HG03460 (cell line): ENCODE results near the gene SECISBP2L.

Source experiments
- ATAC-seq: cut with Tn5 transposase; IDR thresholded peaks from one replicate; pipeline ENCODE4 v1.9.1; 2021; ENCODE audit not compliant: unreplicated experiment

Gene SECISBP2L

DNA sequence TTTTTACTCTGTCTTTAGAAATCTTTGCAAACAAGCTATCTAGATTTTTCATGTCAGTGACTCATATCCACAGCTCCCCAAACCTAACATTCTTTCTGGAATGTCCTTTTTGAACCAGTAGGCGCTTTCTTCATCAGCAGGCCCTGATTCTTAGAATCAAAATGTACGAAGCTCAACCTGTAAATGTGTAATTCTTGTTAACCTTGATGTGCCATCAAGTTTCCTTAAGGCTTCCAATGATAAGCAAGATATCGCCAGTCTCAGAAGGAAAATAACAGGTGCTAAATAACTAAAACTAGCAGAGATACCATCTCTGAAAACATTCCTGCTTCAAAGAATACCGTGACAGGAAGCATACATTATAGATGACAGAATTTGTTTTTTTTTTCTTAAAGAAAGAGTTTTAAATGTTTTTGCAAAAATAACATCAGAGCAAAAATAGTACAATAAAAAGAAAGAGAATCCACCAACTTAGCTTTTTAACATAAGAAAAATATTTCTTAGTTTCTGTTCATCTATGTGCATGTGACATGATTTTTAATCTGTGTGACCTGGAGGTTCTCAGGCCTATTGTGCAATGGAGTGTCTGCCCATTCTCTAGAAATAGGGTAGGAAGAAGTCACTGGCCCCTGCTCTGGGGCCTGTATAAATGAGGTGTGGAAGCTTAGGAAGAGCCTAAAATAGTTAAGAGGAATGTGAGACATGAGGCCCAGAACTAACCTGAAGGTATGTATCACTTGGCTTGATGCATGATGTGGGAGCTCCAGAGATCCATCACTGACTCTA is 14.7 kb upstream of the SECISBP2L start:
- no peak for ATAC-seq

DNA sequence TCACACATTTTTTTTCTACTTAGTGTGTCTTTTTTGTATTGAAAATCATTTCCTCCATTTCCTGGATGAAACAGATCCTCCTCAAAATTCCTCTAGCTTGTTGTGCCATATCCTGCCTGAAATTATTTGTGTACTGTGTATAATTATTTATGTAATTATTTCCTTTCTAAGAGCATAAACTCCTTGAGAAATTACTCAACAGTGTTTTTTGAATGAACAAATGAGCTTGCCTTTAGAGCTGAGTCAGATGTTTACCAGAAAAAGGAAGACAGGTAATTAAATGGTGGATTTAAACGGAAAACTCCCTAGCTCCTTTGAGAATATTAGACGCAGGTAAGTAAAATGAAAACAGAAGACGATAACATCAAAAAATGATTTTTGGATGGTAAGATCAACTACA is 13.2 kb upstream of the SECISBP2L start:
- no peak for ATAC-seq

DNA sequence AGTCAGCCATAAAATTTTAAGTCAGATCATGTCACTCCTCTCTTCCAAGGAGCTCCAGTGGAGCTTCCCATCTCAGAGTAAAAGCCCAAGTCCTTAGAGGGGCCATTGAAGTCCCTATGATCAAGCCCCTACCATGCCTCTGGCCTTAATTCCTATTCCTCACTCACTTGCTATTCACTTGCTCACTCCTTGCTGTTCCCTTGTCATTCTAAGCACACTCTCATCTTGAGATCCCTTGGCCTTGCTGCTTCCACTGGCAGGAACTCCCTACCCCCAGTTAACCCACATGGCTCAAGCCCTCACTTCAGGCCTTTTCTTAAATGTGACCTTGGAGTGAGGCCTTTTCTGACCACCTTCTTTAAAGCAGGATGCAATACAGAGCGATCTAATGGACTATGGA is 12.3 kb upstream of the SECISBP2L start:
- ATAC-seq, result no peak

DNA sequence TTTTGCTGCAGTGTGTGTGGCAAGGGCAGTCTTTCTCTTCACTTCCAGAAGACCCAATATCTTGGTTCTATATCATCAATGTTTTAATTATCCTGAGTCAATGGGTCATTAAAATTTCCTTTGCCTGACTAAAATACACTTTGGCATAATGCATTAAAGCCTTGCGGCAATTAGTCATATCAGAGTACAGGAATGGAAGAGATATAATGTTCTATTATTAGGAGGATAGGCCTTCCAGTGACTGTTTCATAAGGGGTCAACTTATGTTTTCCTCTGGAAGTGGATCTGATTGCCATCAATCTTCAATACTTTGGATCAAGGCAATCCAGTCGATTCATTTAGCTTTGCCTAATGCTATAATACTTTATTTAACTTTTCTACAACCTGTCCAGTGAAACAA is 9.4 kb upstream of the SECISBP2L start:
- no peak for ATAC-seq

DNA sequence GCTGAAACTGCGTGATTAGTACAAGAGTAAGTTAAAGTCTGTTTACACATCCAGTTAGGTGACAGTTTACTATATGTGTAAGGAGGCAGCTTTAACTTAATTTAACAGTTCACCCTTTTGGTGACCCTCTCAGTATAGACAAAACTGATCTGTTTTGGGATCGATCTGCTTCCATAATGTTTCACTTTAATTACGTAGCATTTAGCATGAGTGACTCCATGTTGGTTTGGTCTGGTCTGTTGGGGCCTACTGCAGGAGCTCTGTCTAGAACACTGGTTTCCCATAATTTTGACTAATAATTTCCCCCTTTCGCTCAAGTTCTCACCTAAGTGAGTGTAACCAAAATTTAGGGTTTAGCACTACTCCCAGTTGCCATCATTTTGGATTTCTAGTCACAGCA is 6.4 kb upstream of the SECISBP2L start:
- ATAC-seq, result no peak

DNA sequence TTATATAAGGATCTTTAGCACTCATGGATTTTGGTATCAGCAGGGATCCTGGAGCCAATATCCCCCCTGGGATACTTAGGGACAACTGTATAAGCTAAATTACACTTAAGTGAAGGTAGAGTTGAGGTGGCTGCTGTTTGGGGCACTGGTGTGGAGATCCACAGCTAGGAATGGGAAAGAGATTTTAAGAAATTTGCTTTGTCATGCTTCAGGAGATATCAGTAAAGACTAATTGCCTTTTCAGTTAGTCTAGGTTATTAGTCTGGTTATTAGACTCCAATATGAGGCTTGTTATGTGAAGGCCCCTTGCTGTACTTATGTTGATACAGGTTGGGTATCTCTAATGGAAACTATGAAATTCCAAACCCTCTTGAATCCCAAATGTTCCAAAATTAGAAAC is 1.2 kb upstream of the SECISBP2L start:
- no peak for ATAC-seq

DNA sequence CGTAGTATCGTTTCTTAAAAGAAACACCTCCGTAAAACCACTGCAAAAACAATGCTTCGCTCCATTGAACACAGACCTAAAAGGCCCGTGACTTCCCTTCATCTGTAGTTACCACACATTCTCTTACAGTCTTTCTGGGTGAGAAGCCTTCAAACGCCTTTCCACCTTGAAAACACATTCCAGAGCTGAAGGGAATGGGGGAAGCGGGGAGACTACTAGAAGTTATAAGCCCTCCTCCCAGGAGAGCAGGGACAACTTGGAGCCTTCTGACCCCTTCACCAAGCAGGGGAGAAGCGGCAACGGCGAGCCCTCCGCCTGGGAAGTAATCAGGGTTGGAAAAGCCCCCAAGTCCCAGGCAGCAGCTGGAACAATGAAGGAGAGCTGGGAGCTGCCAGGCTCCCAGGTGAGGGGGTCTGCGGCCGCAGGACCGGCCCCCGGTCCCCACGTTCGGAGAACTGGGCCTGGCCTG is 461 bp downstream of the SECISBP2L start:
- peak; percentile 36 for ATAC-seq

DNA sequence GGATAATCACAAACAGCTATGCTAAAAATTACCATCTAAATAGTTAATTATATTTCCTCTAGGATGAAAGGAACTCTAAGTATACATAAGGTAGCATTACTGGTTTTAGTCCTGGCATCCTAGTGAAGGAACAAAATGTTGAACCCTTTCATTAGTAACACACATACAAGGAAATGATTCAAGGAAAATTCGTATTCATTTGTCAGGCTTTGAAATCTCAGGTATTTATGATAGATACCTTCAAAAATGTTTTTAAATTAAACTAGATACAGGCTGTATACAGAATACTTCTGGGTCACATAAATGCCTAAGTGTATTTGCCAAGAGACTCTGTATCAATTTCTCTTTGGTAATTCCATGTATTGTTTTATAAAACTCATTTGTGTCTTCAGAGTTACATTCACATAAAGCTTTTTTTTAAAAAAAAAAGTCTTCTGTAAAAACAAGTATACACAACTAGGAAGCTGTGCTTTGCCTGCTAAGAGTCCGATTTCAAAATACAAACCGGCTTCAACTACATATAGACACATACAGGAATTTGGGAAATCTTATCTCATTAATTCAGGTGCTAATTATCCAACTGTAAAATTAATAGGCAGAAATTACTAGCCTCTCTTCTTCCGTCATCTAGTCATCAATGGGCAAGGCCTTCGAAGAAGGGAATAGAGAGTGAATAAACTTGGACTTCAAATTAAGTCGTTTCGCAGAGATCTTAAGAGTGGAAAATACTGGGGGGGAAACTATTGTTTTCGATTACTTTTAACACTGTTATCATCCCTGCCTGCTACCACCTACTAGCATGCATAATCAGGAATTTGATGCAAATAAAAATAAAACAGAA is 1.3 kb downstream of the SECISBP2L start:
- no peak for ATAC-seq

- ATAC-seq, result no peak
Observed at GRCh38 chr15:49044002-49044401, 2.2 kb downstream of the SECISBP2L start.

GRCh38 chr15:49042165-49042564 is 4.1 kb downstream of the SECISBP2L start:
- ATAC-seq, result no peak

DNA sequence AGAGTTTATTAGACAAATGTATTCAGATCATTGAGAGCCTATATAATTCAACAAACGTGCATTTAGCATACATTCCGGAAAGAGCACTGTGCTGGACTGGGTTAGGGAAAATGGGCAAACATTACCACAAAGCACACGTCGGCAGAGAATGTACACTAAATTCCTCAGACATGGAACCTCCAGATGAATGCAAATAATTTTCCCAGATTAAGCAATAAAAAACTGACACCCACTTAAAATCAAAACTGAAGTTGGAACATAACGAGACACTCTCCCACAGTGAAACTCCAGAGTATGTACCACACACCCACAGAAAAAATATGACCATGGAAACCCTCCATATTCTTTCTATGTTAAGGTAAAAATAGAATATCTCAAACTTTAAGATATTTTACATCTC is 4.8 kb downstream of the SECISBP2L start:
- ATAC-seq, result no peak

DNA sequence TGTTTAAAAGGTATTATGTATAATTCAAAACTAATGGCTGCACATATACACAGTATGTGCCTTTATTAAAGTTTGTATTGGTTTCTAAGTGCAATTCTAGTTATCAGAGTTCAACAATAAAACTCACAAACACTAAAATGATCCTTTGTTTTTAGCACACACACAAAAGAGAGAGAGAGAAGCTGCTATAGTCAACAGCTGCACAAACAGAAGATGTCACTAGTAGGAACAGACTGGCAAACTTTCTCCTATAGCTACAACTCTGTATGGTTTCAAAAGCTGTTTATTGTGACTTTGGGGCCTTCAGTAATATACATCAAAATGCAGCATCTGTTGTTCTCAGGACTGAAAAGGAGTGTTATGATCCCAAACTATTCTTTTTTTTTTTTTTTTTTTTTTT is 6.1 kb downstream of the SECISBP2L start:
- ATAC-seq, result no peak

DNA sequence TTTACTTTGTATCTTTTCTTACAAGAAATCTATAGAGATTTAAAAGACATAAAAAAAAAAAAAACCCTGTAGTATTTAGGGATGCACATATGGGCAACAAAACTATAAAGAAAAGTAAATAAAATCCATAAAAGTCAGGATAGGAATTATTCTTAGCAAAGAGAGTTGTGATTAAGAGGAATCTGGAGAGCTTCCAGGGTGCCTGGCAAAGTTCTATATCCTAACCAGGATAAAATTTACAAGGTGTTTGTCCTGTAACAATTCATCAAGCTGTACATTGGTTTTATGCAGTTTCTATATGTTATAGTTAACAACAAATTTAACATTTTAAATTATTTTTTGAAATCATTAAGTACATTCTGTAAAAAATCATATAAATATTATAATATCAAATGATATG is 7.9 kb downstream of the SECISBP2L start:
- ATAC-seq, result no peak

GRCh38 chr15:49037546-49037940 is 8.7 kb downstream of the SECISBP2L start:
- no peak for ATAC-seq

GRCh38 chr15:49036650-49037545 is 9.3 kb downstream of the SECISBP2L start:
- no peak for ATAC-seq

- no peak for ATAC-seq
Observed at GRCh38 chr15:49035825-49036224, 10.4 kb downstream of the SECISBP2L start.

DNA sequence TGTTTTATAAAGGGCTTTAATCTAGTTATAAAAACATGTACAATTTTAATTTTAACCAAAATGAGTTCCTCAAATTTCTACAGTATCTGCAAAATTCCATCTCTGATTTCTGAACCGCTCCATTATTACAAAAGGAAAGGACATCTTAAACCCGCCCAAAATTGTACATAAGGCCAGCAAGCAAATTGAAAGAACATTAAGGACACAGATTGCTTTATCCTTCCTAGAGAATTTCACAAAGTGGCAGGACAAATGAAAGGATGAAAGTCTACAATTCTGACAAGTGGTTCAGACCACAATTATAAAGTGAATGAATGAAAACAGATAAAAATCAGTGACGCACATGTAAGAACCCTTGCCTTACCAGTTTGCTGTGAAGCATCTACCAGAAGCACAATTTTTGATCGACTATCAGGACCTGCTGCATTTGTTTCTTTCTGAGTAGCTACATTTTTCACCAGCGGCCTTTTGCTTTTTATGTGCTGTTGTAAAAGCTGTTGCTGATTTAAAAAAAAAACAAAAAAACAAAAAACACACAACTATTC is 13.6 kb downstream of the SECISBP2L start:
- ATAC-seq, result no peak

DNA sequence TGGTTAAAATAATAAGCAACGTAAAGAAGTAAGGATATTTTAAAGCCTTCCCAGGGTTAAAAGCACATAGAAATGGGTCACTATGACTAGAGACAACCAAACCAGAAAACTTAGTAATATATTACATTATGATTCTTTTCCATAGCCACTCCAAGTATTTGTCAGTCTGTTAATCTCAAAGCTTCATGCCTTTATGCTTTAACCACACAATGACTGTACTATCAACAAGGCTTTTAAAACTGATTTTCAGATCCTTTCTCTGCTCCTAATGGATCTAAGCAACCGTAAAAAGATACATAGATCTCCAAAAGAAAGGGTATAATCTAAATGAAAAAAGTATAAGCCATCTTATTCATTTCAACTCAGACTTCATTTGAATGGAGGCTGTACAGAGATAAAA is 14.4 kb downstream of the SECISBP2L start:
- no peak for ATAC-seq

GRCh38 chr15:49026700-49027099 is 19.5 kb downstream of the SECISBP2L start:
- no peak for ATAC-seq

- no peak for ATAC-seq
Observed at GRCh38 chr15:49024840-49025239, 21.4 kb downstream of the SECISBP2L start.

- no peak for ATAC-seq
Observed at GRCh38 chr15:49023354-49023753, 22.9 kb downstream of the SECISBP2L start.
